ENCODE data around the gene SLC45A1.

SLC45A1 gene

DNA sequence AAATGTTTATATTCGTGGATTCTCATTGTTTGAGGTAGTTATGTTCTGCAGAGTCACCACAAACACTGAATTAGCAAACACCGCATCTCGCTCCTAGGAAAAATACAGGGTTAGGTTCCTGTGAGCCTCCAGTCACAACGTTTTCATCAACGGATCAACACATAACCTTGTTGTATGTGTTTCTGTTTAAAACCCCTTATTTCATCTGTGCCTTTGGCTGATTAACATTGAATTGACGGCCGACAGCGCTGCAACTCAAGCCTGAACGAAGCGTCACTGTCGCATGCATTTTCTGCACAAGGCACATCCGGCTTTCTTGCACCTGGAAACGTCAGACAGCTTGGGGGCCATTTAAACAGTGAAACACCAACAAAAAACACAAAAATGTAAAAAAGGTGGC lies 8.4 kb downstream of the SLC45A1 start:
- no peak overlapping the region for H3K4me3 ChIP-seq (ENCODE audit: low read depth, low read length)
- no peak for DNase-seq (ENCODE audit: low read depth)
- TF ChIP-seq, protein P1, sequence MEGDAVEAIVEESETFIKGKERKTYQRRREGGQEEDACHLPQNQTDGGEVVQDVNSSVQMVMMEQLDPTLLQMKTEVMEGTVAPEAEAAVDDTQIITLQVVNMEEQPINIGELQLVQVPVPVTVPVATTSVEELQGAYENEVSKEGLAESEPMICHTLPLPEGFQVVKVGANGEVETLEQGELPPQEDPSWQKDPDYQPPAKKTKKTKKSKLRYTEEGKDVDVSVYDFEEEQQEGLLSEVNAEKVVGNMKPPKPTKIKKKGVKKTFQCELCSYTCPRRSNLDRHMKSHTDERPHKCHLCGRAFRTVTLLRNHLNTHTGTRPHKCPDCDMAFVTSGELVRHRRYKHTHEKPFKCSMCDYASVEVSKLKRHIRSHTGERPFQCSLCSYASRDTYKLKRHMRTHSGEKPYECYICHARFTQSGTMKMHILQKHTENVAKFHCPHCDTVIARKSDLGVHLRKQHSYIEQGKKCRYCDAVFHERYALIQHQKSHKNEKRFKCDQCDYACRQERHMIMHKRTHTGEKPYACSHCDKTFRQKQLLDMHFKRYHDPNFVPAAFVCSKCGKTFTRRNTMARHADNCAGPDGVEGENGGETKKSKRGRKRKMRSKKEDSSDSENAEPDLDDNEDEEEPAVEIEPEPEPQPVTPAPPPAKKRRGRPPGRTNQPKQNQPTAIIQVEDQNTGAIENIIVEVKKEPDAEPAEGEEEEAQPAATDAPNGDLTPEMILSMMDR (IDR thresholded peaks at IDR 0.05; ENCODE audit: insufficient read depth, low read depth, low read length, missing control alignments): no peak

DNA sequence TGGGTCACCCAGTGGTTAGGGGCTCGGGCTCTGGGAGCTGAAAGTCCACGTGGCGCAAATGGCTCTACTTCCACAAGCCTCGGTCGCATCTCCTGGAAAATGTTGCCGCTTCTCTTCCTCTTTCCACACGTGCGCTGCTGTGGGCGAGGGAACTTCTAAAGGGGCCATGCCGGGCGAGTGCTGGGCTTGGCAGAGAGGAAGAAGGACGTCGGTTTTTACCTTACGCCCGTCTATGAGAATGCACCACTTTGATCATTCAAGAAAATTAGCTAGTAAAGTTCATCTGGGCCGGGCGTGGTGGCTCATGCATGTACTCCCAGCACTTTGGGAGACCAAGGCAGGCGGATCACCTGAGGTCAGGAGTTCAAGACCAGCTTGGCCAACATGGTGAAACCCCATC lies 10.4 kb downstream of the SLC45A1 start:
- no peak for DNase-seq (ENCODE audit: low read depth)
- TF ChIP-seq, protein P1 (IDR thresholded peaks at IDR 0.05; ENCODE audit: insufficient read depth, low read depth, low read length, missing control alignments): no peak
- H3K4me3 ChIP-seq (ENCODE audit: low read depth, low read length): no peak overlapping the region

DNA sequence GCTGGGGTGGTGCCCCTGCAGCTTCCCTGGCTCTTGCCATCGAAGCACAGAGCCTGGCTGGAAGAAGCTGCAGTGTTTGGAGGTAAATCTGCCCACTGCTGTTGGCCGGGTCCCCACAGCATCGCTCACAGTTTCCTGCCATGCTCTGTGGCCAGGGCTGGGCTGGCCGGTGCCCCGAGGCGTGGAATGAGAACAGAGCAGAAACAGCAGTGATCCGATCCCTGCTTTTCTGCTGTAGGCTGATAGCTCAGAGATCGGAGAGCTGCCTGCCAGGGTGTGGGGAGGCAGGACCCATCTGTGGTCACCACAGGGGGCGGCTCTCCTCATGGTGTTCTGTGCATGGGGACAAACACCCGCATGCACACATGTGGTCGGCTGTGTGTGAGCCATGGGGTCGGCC lies 11.5 kb downstream of the SLC45A1 start:
- no peak overlapping the region for H3K4me3 ChIP-seq (ENCODE audit: low read depth, low read length)
- TF ChIP-seq, protein P1 (IDR thresholded peaks at IDR 0.05; ENCODE audit: insufficient read depth, low read depth, low read length, missing control alignments): no peak
- DNase-seq (ENCODE audit: low read depth): no peak

DNA sequence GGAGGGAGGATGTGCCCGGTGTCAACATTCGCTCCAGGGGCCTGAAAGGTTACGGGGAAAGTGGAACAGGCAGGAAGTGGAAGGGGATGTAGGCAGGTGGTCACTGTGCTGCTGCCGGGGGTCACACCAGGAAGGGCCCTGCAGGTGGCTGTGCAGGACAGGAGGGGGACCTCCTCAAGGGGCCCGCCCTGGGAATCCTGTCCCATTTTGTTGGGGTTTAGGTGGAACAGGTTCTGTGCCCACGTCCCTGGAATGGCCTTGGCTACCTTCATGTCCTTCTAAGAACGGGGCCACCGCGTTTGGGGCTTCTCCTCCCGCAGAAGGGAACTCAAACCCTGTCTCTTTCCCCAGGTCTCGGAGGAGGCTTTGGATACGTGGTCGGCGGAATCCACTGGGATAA lies 11.9 kb downstream of the SLC45A1 start:
- H3K4me3 ChIP-seq (ENCODE audit: low read depth, low read length): no peak overlapping the region
- no peak for DNase-seq (ENCODE audit: low read depth)
- TF ChIP-seq, protein P1 (IDR thresholded peaks at IDR 0.05; ENCODE audit: insufficient read depth, low read depth, low read length, missing control alignments): no peak

DNA sequence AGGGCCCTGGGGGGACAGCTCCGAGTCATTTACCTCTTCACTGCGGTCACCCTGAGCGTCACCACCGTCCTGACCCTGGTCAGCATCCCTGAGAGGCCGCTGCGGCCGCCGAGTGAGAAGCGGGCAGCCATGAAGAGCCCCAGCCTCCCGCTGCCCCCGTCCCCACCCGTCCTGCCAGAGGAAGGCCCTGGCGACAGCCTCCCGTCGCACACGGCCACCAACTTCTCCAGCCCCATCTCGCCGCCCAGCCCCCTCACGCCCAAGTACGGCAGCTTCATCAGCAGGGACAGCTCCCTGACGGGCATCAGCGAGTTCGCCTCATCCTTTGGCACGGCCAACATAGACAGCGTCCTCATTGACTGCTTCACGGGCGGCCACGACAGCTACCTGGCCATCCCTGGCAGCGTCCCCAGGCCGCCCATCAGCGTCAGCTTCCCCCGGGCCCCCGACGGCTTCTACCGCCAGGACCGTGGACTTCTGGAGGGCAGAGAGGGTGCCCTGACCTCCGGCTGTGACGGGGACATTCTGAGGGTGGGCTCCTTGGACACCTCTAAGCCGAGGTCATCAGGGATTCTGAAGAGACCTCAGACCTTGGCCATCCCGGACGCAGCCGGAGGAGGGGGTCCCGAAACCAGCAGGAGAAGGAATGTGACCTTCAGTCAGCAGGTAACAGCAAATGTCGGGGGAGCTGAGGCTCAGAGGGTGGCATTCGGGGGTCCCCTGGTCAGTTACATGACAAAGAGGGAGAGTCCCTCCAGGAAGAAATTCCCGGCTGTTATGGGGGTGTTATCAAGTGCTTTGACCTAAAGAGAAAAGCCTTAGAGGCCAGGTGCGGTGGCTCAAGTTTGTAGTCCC lies 12.6 kb downstream of the SLC45A1 start:
- TF ChIP-seq, protein P1 (IDR thresholded peaks at IDR 0.05; ENCODE audit: insufficient read depth, low read depth, low read length, missing control alignments): no peak
- no peak for DNase-seq (ENCODE audit: low read depth)
- no peak overlapping the region for H3K4me3 ChIP-seq (ENCODE audit: low read depth, low read length)

DNA sequence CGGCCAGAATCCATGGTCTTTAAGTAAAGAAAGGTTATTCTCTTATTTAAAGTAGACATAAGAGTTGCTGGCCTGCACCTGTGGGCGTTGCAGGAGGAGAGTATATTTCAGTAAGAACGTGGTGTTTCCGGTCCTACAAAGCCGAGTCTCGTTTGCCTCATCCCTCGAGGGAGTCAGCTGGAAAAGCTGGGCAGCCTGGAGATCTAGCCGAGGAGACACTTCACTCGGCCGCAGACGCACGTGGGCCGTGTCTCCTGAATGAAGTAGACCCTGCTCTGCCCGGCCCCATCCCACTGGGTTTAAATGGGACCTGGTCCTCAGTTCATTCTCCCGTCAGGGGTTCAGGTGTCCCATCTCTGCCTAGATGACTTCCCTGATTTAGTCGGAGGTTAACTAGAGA lies 14.9 kb downstream of the SLC45A1 start:
- DNase-seq (ENCODE audit: low read depth): no peak
- no peak overlapping the region for H3K4me3 ChIP-seq (ENCODE audit: low read depth, low read length)
- TF ChIP-seq, protein P1 (IDR thresholded peaks at IDR 0.05; ENCODE audit: insufficient read depth, low read depth, low read length, missing control alignments): no peak

Measured in GM12865 (cell line).